GM12878 (cell line): ENCODE measurements around the gene PCDHGA8. TPM values are rescaled to one million over a fixed set of nuclear protein-coding genes. Genes with fewer than 3 reads are reported as not detected.

Source experiments
- ATAC-seq: fragments of 200-7000 bp; cut with Tn5 transposase; 3 replicates; pipeline ENCODE4 v1.9.1; 2020; ENCODE audit warnings: mild to moderate bottlenecking, moderate library complexity
- BruUV-seq: library from RNA; stranded (reverse); fragments of 400-500 nt; replicated peaks from 2 replicates; lab custom pipeline; 2021; lab: Mats Ljungman, UMichigan
- CTCF ChIA-PET: fragments of 300-600 bp; sonication (Branson Sonifier 250); formaldehyde crosslinking; extraction: SDS; loops from one replicate; lab custom pipeline; 2021; ENCODE audit warnings: inconsistent platforms; lab: Yijun Ruan, JAX
- POLR2A ChIA-PET: fragments of 350-600 bp; formaldehyde crosslinking; extraction: SDS; loops from one replicate; lab custom pipeline; 2021; ENCODE audit warnings: inconsistent platforms; lab: Charles Lee
- RAD21 ChIA-PET: fragments of 300-600 bp; sonication (Branson Sonifier 250); formaldehyde crosslinking; loops from one replicate; lab custom pipeline; 2023; ENCODE audit warnings: antibody characterized with exemption; ENCODE audit not compliant: unreplicated experiment; lab: Charles Lee
- SMC1A ChIA-PET: fragments of 300-600 bp; sonication (Branson Sonifier 250); formaldehyde crosslinking; loops from one replicate; lab custom pipeline; 2023; ENCODE audit not compliant: unreplicated experiment, uncharacterized antibody; lab: Charles Lee
- DNase-seq: peaks from one replicate; pipeline ENCODE4 v3.0.0-alpha.2; 2011; ENCODE audit warnings: low read depth, low spot score
- FAIRE-seq: peaks from 3 replicates; lab custom pipeline; 2011; peaks lifted over from hg19 to GRCh38; lab: Jason Lieb, UNC
- H2AFZ ChIP-seq: 2 replicates; pipeline ENCODE4 v1.6.0; 2011; ENCODE audit warnings: low read depth, low read length, control low read depth; ENCODE audit not compliant: control insufficient read depth
- H3K27ac ChIP-seq: 2 replicates; pipeline ENCODE4 v1.5.1; 2011; ENCODE audit warnings: control low read depth; ENCODE audit not compliant: control insufficient read depth, insufficient read depth
- H3K27me3 ChIP-seq, 2 experiments: replicated peaks in 1 of 2; 2 replicates each; pipeline versions ENCODE4 v1.6.0 to v1.6.1; 2011; ENCODE audit warnings: low read length in 1 of 2; ENCODE audit not compliant: control insufficient read depth in 2 of 2, insufficient read depth in 2 of 2
- H3K36me3 ChIP-seq, 2 experiments: 2 replicates each; pipeline ENCODE4 v1.5.1; 2011; ENCODE audit warnings: low read length in 1 of 2; ENCODE audit not compliant: control insufficient read depth in 2 of 2, insufficient read depth in 2 of 2
- H3K4me1 ChIP-seq: 2 replicates; pipeline ENCODE4 v1.6.1; 2011; ENCODE audit warnings: mild to moderate bottlenecking, low read length, moderate library complexity, mixed read lengths; ENCODE audit not compliant: control insufficient read depth, insufficient read depth
- H3K4me2 ChIP-seq: 2 replicates; pipeline ENCODE4 v1.6.0; 2011; ENCODE audit warnings: control low read depth; ENCODE audit not compliant: control insufficient read depth, insufficient read depth
- H3K4me3 ChIP-seq: fragments of 200-600 bp; sonication (generic); 2 replicates; pipeline ENCODE4 v1.5.1; 2016
- H3K79me2 ChIP-seq: 2 replicates; pipeline ENCODE4 v1.6.0; 2011; ENCODE audit warnings: low read length; ENCODE audit not compliant: control insufficient read depth, insufficient read depth
- H3K9ac ChIP-seq: 2 replicates; pipeline ENCODE4 v1.8.0; 2011; ENCODE audit warnings: low read length, control low read depth, mixed read lengths; ENCODE audit not compliant: control insufficient read depth, insufficient read depth
- H3K9me3 ChIP-seq: replicated peaks from 3 replicates; pipeline ENCODE4 v1.5.1; 2011; ENCODE audit warnings: mild to moderate bottlenecking, low read length; ENCODE audit not compliant: control insufficient read depth, insufficient read depth
- H4K20me1 ChIP-seq: 2 replicates; pipeline ENCODE4 v1.6.0; 2011; ENCODE audit not compliant: control insufficient read depth, insufficient read depth
- ATF3 ChIP-seq: IDR thresholded peaks from 2 replicates; pipeline ENCODE4 v1.6.1; 2011; ENCODE audit warnings: low read depth, mild to moderate bottlenecking, low read length, moderate library complexity, borderline replicate concordance; ENCODE audit errors: extremely low read depth
- CREM ChIP-seq: IDR thresholded peaks from 2 replicates; pipeline ENCODE4 v1.6.1; 2014; ENCODE audit warnings: antibody characterized with exemption, low read depth
- HSF1 ChIP-seq: fragments of 150-350 bp; IDR thresholded peaks from 2 replicates; pipeline ENCODE4 v1.6.1; 2014; ENCODE audit warnings: mild to moderate bottlenecking, low read depth, low read length
- MEF2B ChIP-seq: fragments of 450-650 bp; IDR thresholded peaks from 2 replicates; pipeline ENCODE4 v1.6.1; 2018; ENCODE audit warnings: mild to moderate bottlenecking, moderate library complexity; ENCODE audit not compliant: partially characterized antibody, poor library complexity, severe bottlenecking
- MLLT1 ChIP-seq: fragments of 450-650 bp; IDR thresholded peaks from 2 replicates; pipeline ENCODE4 v1.6.1; 2016; ENCODE audit warnings: mild to moderate bottlenecking
- NFIC ChIP-seq: IDR thresholded peaks from 2 replicates; pipeline ENCODE4 v1.6.1; 2012; ENCODE audit warnings: low read depth, mild to moderate bottlenecking, inconsistent platforms, low read length, moderate library complexity
- SPI1 ChIP-seq: IDR thresholded peaks from 2 replicates; pipeline ENCODE4 v1.6.1; 2011; ENCODE audit warnings: low read depth, mild to moderate bottlenecking, low read length, moderate library complexity, borderline replicate concordance; ENCODE audit not compliant: insufficient read depth
- SRF ChIP-seq, 2 experiments: IDR thresholded peaks; 2 replicates each; pipeline ENCODE4 v1.6.1; 2011; ENCODE audit warnings: low read depth in 2 of 2, low read length in 2 of 2, mild to moderate bottlenecking in 1 of 2, moderate library complexity in 1 of 2
- TARDBP ChIP-seq: IDR thresholded peaks from 2 replicates; pipeline ENCODE4 v1.6.1; 2016; ENCODE audit warnings: borderline replicate concordance
- TCF3 ChIP-seq: IDR thresholded peaks from 2 replicates; pipeline ENCODE4 v1.6.1; 2012; ENCODE audit warnings: low read depth, mild to moderate bottlenecking, low read length, borderline replicate concordance; ENCODE audit not compliant: insufficient read depth
- ZNF24 ChIP-seq: fragments of 450-650 bp; IDR thresholded peaks from 2 replicates; pipeline ENCODE4 v1.6.1; 2017; ENCODE audit warnings: antibody characterized with exemption, mild to moderate bottlenecking
- ZNF384 ChIP-seq: IDR thresholded peaks from 2 replicates; pipeline ENCODE4 v1.6.1; 2012; ENCODE audit warnings: low read depth, mild to moderate bottlenecking, low read length, improper control_type of control experiment, borderline replicate concordance
- WGBS: methylation state at CpG from one replicate; pipeline ENCODE4 v1.1.6; 2016; ENCODE audit warnings: low lambda C conversion rate; ENCODE audit not compliant: insufficient replicate concordance, insufficient coverage; ENCODE audit errors: missing lambda C conversion rate; 5-methylcytosine and 5-hydroxymethylcytosine counted together
- in situ Hi-C: fragments of 300-500 bp; cut with MboI; formaldehyde crosslinking; loops from 9 replicates; pipeline ENCODE4 v1.14.3; 2018; ENCODE audit warnings: mixed read lengths
- intact Hi-C: fragments of 100-400 bp; cut with micrococcal nuclease; formaldehyde crosslinking; loops from one replicate; pipeline ENCODE4 v1.14.2; 2022; ENCODE audit not compliant: unreplicated experiment
- polyA plus RNA-seq, 11 experiments: library from polyadenylated mRNA; depleted of rRNA in 4 of 11; unstranded in 6 of 11; stranded (reverse) in 5 of 11; fragments of >200 nt; fragmentation: Nextera tagmentation in 4 of 11; fragmentation: Illumina TruSeq in 1 of 11; extraction: Ambion mirVana in 4 of 11; extraction: Trizol in 1 of 11; gene quantifications; 1 replicate in 1 of 11; 2 replicates in 10 of 11; pipeline versions ENCODE4 v1.2.1 to v1.2.3, GENCODE V29; 2011 to 2016; ENCODE audit warnings: inconsistent platforms in 2 of 11, missing spikeins in 2 of 11, low read depth in 1 of 11
- total RNA-seq, 4 experiments: library from RNA; depleted of rRNA in 3 of 4; stranded (reverse); fragments of >200 nt in 3 of 4; fragmentation: Illumina TruSeq in 1 of 4; extraction: Trizol in 1 of 4; gene quantifications; 2 replicates each; pipeline versions ENCODE4 v1.2.1 to v1.2.3, GENCODE V29; 2013 to 2021

Gene PCDHGA8
- total and polyA plus RNA-seq, 10 of the 15 experiments (the other 5 are each of a cell fraction or from before 2014, with no cell fraction given), result 0.01 to 0.04 TPM; not detected in 8

DNA sequence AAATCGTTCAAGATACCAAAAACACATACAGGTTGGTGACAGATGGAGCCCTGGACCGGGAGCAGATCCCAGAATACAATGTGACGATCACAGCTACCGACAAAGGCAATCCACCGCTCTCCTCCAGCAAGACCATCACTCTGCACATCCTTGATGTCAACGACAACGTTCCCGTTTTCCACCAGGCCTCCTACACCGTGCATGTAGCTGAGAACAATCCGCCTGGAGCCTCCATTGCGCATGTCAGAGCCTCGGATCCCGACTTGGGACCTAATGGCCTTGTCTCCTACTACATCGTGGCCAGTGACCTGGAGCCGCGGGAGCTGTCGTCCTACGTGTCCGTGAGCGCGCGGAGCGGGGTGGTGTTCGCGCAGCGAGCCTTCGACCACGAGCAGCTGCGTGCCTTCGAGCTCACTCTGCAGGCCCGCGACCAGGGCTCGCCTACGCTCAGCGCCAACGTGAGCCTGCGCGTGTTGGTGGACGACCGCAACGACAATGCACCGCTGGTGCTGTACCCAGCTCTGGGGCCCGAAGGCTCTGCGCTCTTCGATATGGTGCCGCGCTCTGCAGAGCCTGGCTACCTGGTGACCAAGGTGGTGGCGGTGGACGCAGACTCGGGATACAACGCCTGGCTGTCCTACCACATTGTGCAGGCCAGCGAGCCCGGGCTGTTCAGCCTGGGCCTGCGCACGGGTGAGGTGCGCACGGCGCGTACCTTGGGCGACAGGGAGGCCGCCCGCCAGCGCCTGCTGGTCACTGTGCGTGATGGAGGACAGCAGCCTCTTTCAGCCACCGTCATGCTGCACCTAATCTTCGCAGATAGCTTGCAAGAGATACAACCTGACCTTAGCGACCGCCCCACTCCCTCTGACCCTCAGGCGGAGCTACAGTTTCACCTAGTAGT lies 20.6 kb upstream of the PCDHGA8 start:
- Histone ChIP-seq H3K36me3 (no peaks in the 10 kb centered on the region), H3K79me2 (no peaks in the 10 kb centered on the region), H3K9ac (no peak overlapping the region), H3K4me3 (no peak overlapping the region), H3K4me1 (no peaks in the 10 kb centered on the region), H3K27ac (no peak overlapping the region), H3K9me3 (peaks cover 17% of the 10 kb centered on the region; the same call in 2 of the 3 replicates), H3K27me3 (no peaks in the 10 kb centered on the region)
- RAD21 ChIA-PET, result interaction anchor here (1.3 to 2.4 kb wide), 2 partner anchors 41 to 192 kb away, joined by 5 to 24 read pairs; partner anchors contain the start of gene PCDHGA10
- SMC1A ChIA-PET, result interaction anchor here (2.6 kb wide), 1 partner anchor 192 kb away, joined by 17 read pairs; no protein-coding TSS in a partner anchor
- ATAC-seq (no peak), FAIRE-seq (no peak), DNase-seq (no peak)
- in situ Hi-C loops, result no loop called here
- CTCF ChIA-PET, result interaction anchor here (1.7 to 3.2 kb wide), 5 partner anchors 29 to 195 kb away, joined by 4 to 40 read pairs (median 18); partner anchors contain the start of genes PCDHGA10 and TAF7
- POLR2A ChIA-PET, result no interaction called here
- WGBS, result 88% methylated on average over 52 of the region's 69 CpGs
- no TSS peak for BruUV-seq
- intact Hi-C loops, result no loop called here
- TF ChIP-seq ZNF24, result no peak
- TF ChIP-seq ATF3, result no peak
- no peak for TF ChIP-seq SPI1
- TF ChIP-seq TARDBP, result no peak
- no peak for TF ChIP-seq CREM
- TF ChIP-seq HSF1, result no peak
- no peak for TF ChIP-seq MLLT1
- no peak for TF ChIP-seq ZNF384
- no peak for TF ChIP-seq SRF (IDR thresholded peaks at IDR 0.05; ENCODE audit: low read depth in 2 of 2, low read length in 2 of 2)
- TF ChIP-seq TCF3, result no peak
- TF ChIP-seq NFIC, result no peak
- TF ChIP-seq MEF2B, result no peak
- TF ChIP-seq, all 136 proteins: peak for 0
- H2AFZ ChIP-seq, result no peak overlapping the region
- H4K20me1 ChIP-seq, result no peaks in the 10 kb centered on the region
- H3K4me2 ChIP-seq, result no peak overlapping the region
